Measurements from ENCODE around the gene TPRA1.

GRCh38 chr3:127573401-127573800 is 17.1 kb downstream of the TPRA1 start:
- TF ChIP-seq PATZ1 (CRISPR knock-in tag; IDR thresholded peaks at IDR 0.05; ENCODE audit: borderline replicate concordance) (no peak), SNAI2 (CRISPR knock-in tag; IDR thresholded peaks at IDR 0.05) (no peak), ZC3H10 (CRISPR knock-in tag; IDR thresholded peaks at IDR 0.05) (no peak), ZNF8 (CRISPR knock-in tag; IDR thresholded peaks at IDR 0.05) (no peak), ARNTL (CRISPR knock-in tag; IDR thresholded peaks at IDR 0.05; ENCODE audit: borderline replicate concordance, low read depth) (no peak), ESRRG (CRISPR knock-in tag; IDR thresholded peaks at IDR 0.05) (no peak), ZNF565 (CRISPR knock-in tag; conservative IDR thresholded peaks at IDR 0.05; ENCODE audit: low read depth) (no peak), ZFP3 (CRISPR knock-in tag; IDR thresholded peaks at IDR 0.05) (no peak), ZFP30 (CRISPR knock-in tag; IDR thresholded peaks at IDR 0.05) (no peak), CREB5 (CRISPR knock-in tag; IDR thresholded peaks at IDR 0.05; ENCODE audit: low read depth) (no peak), CSRNP3 (CRISPR knock-in tag; IDR thresholded peaks at IDR 0.05) (no peak), TOX (CRISPR knock-in tag; IDR thresholded peaks at IDR 0.05; ENCODE audit: borderline replicate concordance) (no peak), BACH2 (CRISPR knock-in tag; IDR thresholded peaks at IDR 0.05; ENCODE audit: borderline replicate concordance) (no peak)
- TF ChIP-seq, protein P1, sequence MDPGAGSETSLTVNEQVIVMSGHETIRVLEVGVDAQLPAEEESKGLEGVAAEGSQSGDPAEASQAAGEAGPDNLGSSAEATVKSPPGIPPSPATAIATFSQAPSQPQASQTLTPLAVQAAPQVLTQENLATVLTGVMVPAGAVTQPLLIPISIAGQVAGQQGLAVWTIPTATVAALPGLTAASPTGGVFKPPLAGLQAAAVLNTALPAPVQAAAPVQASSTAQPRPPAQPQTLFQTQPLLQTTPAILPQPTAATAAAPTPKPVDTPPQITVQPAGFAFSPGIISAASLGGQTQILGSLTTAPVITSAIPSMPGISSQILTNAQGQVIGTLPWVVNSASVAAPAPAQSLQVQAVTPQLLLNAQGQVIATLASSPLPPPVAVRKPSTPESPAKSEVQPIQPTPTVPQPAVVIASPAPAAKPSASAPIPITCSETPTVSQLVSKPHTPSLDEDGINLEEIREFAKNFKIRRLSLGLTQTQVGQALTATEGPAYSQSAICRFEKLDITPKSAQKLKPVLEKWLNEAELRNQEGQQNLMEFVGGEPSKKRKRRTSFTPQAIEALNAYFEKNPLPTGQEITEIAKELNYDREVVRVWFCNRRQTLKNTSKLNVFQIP (CRISPR knock-in tag; IDR thresholded peaks at IDR 0.05; ENCODE audit: borderline replicate concordance, low read depth), result no peak
